Omental fat pad (tissue), 4 donors: ENCODE results near the gene RAI1. TPM values are rescaled to one million over a fixed set of nuclear protein-coding genes. Genes with fewer than 3 reads are reported as not detected.

Source experiments
- ATAC-seq: fragments of 150-250 bp; one replicate; pipeline ENCODE4 v1.9.1; 2016; ENCODE audit warnings: mild to moderate bottlenecking, moderate library complexity; ENCODE audit not compliant: low FRiP score
- DNase-seq: peaks from one replicate; pipeline ENCODE4 v3.0.0-alpha.2; 2019; ENCODE audit warnings: low spot score
- total RNA-seq, 4 donors: library from RNA; depleted of rRNA; stranded (reverse); fragments of >200 nt; gene quantifications; one replicate each; pipeline ENCODE4 v1.1.0, GENCODE V29; 2016
- TF ChIP-seq, protein P1 (sequence below), 3 donors: fragments of 450-650 bp; IDR thresholded peaks; one replicate each; pipeline ENCODE4 v1.5.1; 2016 to 2017; ENCODE audit warnings: antibody characterized with exemption in 3 of 3, mild to moderate bottlenecking in 3 of 3, moderate library complexity in 2 of 3

The RAI1 gene
- total RNA-seq, 4 donors from 2014 or later: 6.7 to 30.6 (median 8.5) TPM

DNA sequence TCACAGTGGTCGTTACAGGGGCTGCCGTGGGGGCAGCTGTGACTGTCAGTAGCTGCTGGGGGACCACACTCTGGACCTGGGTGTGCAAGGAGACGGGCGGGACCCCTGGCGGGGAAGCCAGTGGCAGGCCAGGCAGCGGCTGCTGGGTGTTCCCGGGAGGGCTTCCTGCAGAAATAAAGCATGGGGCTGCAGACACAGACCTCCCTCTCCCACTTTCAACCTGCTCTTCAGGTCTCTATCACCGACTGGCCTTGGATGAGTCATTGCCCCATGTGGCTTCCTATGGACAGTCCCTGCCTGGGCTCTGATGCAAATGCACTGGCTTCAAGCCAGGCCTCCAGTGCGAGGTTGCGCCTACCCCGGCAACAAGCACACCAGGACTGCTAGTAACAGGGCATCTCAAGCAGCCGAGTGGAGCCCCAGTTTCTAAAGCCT, 138.3 kb downstream of the RAI1 start:
- DNase-seq (peak; percentile 52), ATAC-seq (no peak)
- TF ChIP-seq, protein P1, sequence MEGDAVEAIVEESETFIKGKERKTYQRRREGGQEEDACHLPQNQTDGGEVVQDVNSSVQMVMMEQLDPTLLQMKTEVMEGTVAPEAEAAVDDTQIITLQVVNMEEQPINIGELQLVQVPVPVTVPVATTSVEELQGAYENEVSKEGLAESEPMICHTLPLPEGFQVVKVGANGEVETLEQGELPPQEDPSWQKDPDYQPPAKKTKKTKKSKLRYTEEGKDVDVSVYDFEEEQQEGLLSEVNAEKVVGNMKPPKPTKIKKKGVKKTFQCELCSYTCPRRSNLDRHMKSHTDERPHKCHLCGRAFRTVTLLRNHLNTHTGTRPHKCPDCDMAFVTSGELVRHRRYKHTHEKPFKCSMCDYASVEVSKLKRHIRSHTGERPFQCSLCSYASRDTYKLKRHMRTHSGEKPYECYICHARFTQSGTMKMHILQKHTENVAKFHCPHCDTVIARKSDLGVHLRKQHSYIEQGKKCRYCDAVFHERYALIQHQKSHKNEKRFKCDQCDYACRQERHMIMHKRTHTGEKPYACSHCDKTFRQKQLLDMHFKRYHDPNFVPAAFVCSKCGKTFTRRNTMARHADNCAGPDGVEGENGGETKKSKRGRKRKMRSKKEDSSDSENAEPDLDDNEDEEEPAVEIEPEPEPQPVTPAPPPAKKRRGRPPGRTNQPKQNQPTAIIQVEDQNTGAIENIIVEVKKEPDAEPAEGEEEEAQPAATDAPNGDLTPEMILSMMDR (IDR thresholded peaks at IDR 0.05): no peak

DNA sequence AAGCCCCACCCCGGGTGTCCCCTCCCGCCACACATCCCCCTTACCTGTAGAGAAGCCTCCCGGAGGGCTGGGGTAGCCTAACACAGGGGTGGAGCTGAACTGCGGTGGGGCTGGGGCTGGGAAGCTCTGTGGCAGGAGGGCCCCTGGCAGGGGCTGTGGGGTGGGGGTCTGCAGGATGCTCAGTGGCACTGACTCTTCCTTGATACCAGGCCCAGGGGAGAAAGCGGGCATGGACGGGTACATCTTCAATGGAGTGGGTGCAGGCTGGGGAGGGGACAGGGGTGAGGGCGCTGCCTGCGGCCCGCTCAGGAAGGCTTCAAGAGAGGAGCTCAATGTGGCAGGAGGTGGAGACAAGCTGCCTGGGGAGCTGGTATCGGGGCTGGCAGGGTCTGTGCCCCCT, 138.8 kb downstream of the RAI1 start:
- DNase-seq: no peak
- TF ChIP-seq, protein P1 (IDR thresholded peaks at IDR 0.05): no peak
- ATAC-seq: no peak

DNA sequence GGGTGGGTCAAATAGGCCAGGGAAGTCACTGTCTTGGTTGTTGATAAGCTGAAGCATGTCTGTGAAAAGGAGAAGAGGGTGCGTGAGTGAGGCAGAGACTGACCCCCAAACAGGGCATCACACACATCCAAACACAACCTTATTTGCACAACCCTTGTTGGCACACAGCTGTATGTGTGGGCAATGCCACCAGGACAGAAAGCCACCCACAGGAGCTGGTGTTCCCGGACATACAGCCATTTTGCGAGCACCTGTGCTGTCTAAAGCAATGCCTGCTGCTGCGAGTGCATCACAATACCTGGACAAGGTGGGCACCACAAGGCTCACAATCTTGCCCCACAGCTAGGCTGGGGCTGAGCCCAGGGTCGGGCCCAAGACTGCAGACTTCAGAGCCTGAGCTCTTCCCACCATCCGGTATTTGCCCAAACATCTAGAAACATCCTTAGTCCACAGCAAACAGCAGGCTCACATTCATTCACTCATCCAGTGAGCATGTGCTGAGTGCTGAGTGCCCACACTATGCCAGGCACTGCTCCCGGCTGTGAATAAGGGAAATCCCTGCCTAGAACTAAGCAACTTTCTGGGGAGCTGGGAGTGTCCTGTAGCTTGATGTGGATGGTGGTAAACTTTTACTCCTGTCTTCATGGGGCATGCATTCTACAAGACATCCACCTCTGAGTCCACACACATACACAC, 139.4 kb downstream of the RAI1 start:
- TF ChIP-seq, protein P1 (IDR thresholded peaks at IDR 0.05): no peak
- no peak for ATAC-seq
- no peak for DNase-seq

DNA sequence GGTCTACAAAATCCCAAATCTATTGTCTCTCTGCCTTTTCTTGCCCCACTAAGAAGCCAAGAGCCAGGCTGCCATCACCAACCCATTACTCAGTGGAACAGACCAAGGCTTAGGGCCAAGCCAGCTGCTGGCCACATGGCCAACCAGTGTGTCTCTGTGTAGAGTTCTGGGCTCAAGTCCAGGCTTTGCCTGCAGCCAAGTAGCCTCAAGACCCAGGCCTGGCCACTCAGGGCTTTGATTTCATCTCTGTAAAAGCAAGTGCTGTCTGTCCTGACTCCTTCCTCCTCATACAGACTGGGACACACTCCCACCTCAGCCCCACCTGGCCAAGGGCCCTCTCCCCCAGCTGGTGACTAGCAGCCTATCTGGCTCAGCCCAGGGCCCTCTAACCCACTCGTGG, 140.9 kb downstream of the RAI1 start:
- DNase-seq (no peak), ATAC-seq (no peak)
- TF ChIP-seq, protein P1 (IDR thresholded peaks at IDR 0.05): no peak

DNA sequence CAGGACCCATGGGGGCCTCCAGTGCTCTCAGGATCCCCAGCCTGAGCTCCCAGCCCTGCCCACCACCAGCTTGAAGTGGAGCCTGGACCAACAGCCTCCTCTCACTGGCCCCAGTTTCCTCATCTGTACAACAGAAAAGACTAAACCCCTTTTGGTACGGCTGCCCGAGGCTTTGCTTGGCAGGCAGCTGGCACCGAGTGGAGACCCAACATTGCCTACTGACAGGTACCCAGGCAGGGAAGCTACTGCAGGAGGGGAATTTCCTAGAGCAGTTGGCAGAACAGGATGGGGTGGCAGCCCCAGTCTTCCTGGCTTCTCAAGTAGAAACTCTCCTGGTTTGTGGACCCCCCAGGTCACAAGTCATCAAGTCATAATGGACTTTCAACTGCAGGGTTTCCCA, 141.4 kb downstream of the RAI1 start:
- ATAC-seq (no peak), DNase-seq (no peak)
- TF ChIP-seq, protein P1 (IDR thresholded peaks at IDR 0.05): no peak

DNA sequence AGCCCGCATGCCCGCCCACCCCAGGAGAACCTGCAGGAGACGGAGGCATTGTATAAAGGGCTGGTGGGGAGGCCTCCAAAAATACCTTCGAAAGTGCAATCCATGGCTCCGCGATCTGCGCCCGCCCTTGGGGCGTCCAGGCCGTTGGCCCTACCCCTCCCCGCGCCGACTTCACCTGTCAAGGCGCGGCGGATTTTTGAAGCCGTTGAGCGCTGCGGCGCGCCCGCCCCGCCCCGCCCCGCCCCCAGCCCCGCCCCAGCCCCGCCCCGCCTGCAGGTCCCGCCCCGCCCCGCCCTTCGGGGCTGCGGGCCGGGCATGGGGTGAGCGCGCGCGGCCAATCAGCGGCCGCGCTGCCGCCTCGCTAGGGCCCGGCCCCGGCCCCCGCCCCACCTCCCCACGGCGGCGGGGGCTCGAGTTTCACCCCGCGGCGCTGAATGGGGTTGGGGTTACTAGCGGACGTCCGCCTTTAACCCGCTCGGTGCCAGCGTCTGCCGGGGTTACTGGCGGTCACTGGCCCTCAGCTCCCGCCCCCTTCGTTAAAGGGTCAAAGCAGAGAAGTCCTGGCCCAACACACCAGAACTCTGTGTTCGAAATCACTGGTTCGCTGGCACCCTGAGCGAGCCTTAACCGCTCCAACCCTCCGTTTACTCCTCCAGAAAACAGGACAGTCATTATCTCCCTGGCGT, 142.3 kb downstream of the RAI1 start:
- TF ChIP-seq, protein P1 (IDR thresholded peaks at IDR 0.05): no peak
- ATAC-seq (peak; percentile 83), DNase-seq (peak; percentile 50)
